HG03520 (cell line): ENCODE measurements around the gene GARRE1.
"Not testable (repeated sequence)": the region's sequence is repeated elsewhere in the genome, so short reads cannot be mapped to it uniquely, and the experiment has no call there.

Source experiments
- ATAC-seq: cut with Tn5 transposase; IDR thresholded peaks from one replicate; pipeline ENCODE4 v1.9.1; 2021; ENCODE audit warnings: mild to moderate bottlenecking, moderate library complexity; ENCODE audit not compliant: unreplicated experiment

The GARRE1 gene

DNA sequence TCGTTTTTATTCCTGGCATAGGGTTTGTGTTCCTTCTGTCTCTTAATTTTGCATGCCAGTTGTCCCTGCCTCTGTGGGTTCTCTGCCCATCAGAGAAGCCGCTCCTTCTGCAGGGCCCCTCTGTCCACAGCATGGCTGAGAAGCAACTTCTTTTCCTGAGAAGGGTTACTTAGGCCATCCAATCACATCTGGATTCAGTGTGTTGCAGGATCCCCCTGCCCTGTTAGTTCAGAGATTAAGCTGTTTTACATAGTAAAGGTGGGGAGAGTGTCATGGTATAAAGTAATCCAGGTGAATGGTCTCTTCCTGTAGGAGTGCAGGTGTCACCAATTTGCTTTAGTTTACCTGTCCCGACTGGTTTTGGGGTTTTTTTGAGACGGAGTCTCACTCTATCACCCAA, 22.9 kb upstream of the GARRE1 start:
- ATAC-seq = no peak

DNA sequence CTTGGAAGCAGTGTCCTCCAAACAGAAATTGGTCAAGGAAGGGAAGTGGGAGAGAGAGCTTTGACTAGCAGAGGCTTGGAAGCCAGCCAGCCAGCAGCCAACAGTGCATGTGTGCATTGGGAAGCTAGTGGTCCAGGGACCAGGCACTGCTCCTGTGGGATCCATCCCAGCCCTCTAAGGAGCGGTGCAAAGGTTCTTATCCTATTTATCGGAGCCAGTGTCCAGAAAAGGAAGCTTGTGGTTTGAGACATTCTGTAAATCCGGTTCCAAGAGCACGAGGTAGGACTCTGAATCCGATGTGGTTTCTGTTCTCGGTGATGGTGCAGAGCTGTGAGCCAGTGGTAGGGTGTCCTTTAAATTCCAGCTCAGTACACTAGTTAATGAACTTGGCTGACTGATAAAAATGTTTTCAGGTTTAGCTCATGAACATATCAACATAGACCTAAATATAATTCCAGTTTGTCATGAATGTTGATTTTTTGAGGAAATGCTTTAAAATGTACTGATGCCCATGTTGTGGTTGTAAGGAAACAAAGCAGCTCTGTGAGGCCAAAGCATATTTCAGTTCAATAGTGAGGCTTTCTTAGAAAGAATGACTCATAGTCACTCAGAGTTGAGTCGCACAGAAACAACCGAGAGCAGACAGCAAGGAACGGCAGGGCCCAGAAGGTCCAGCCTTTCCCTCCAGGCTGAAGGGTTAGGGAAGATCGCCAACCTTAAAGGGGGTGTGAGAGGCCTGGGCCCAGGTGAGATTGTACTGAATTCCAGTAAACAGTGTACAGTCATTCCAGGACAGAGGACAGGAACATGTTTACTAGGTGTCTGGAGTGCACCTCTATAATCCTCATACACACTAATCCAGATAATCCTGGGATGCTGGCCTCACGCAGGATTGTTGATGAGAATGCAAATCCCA, 21.5 kb upstream of the GARRE1 start:
- no peak for ATAC-seq

DNA sequence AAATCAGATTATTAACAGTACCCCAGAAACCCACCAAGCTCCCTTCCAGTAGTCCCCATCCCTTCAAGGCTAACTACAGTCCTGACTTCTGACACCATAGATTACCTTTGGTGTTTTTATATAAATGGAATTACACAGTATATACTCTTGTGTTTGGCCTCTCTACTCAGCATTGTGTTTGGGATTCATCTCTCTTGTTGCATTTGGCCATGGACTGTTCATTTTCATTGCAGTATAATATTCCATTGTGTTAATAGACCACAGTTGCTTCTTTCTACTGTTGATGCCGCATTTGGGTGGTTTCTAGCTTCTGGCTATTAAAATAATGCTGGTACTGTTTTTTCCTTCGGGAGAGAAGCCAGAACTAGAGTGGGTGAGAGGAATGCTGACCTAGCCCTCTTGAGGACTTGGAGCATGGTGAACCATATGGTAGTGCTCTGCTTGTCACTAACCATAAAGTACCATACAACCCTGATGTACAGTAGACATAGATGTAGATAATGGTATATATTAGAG, 18.9 kb upstream of the GARRE1 start:
- ATAC-seq = no peak

DNA sequence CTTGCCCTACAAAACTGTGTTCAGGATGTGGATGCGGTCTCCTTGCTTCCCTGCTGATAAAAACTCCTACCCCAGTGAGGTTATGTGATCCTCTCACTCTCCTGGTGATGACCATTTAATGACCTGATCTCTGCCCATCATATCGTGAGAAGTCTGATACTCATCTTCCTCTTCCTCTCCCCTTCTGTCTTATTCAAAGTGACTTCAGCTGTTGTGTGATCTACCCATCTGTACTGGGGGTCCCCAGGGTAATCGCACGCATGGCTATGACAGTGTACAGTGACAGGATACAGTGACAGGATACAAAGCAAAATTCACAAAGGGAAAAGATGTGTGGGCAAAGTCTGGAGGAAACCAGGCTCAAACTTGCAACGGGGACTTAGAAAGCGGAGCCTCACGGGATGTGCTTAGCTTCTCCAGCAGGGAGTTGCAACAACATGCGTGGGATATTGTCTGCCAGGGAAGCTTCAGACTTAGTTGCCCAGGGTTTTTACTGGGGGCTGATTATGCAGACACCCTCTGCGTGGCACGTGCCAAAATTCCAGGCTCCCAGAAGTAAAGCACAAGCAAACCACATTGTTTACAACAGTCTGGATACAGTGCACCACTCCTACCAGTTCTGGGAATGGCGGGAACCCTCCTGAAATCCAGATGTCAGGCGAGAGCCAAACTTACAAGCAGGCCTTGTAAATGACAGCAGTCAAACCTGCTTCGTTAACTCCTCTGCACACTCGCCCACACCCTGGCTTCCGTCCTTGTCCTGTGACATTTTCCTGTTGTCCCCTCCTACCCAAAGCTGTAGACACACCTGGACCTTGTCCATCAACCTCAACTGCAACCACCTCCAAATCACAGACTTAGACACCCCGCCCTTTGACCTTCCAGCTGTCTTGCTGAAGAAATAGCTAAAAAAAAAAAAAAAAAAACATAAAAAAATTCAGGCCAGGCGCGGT, 18.0 kb upstream of the GARRE1 start:
- no peak for ATAC-seq

DNA sequence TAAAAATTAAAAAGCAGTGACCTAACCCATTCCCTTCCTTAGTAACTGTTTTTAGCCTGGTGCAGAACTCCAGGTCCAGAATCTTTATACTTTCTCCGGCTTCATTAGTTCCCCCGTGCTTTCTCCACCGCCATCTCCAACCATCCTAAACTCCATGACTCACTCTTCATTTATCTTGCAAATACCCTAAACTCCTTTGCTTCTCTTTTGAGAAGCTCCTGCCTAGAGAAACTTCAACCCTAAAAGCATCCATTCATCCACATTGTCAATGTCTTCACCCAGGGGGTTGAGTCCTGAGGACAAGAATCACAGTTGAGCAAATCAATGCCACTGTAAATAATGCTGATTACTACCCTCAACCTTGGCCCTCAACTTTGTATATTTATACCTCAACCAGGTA, 17.1 kb upstream of the GARRE1 start:
- no peak for ATAC-seq

DNA sequence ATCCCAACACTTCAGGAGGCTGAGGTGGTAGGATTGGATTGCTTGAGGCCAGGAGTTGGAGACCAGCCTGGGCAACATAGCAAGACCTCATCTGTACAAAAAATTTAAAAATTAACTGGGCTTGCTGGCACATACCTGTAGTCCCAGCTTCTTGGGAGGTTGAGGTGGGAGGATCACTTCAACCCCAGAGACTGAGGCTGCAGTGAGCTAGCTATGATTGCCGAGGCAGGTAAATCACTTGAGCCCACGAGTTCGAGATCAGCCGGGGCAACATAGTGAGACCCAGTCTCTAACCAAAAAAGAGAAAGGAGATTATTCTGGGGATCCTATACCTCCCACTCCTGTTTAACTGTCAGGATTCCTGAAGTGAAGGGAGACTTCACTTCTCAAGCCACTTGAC, 16.4 kb upstream of the GARRE1 start:
- no peak for ATAC-seq

DNA sequence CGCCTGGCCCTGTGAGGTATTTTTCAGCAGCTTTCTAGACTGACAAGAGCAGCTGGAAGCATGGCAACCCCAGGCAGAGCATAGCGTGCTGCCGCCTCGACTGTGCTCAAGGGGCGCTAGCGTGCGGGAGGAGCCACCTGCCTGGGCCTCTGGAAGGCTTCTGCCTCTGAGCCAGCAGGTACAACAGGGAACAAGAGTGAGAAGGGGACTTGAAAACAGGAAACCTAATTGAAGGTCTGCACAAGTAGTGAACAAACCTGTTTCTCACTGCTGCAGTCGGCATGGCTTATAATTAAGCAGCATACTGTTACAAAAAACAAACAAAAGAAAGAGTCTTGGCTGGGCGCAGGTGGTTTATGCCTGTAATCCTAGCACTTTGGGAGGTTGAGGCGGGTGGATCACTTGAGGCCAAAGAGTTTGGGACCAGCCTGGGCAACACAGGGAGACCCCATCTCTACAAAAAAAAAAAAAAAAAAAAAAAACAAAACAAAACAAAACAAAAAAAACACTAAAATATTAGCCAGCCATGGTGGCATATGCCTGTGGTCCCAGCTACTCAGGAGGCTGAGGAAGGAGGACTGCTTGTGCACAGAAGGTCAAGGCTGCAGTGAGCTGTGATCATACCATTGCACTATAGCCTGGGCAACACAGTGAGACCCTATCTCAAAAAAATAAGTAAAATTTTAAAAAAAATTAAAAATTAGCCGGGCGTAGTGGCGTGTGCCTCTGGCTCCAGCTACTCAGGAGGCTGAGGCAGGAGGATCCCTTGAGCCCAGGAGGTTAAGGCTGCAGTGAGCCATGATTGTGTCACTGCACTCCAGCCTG, 12.6 kb upstream of the GARRE1 start:
- no peak for ATAC-seq

DNA sequence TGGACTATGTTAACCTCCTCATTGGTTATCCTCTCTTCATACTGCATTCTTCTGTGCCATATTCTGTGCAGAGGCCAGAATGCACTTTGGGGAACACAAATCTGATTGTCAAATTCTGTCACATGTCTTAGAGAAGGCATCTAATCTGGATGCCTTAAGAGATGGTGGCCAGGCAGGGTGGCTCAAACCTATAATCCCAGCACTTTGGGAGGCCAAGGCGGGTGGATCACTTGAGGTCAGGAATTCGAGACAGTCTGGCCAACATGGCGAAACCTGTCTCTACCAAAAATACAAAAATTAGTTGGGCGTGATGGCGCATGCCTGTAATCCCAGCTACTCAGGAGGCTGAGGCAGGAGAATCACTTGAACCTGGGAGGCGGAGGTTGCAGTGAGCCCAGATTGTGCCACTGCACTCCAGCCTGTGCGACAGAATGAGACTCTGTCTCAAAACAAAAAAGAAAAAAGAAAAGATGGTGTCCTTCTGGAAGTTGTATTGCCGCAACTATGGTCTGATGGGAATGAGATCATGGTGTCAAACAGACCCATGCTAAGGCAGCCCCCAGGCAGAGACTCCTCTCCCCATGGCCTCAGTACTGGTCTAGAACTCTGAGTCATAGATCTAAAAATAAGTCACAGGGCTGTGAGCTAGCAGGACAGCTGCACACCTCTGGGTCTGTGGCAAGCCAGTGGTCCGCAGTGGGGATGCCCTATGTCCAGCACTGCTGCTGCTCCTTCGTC, 11.0 kb upstream of the GARRE1 start:
- ATAC-seq = not testable (repeated sequence)

DNA sequence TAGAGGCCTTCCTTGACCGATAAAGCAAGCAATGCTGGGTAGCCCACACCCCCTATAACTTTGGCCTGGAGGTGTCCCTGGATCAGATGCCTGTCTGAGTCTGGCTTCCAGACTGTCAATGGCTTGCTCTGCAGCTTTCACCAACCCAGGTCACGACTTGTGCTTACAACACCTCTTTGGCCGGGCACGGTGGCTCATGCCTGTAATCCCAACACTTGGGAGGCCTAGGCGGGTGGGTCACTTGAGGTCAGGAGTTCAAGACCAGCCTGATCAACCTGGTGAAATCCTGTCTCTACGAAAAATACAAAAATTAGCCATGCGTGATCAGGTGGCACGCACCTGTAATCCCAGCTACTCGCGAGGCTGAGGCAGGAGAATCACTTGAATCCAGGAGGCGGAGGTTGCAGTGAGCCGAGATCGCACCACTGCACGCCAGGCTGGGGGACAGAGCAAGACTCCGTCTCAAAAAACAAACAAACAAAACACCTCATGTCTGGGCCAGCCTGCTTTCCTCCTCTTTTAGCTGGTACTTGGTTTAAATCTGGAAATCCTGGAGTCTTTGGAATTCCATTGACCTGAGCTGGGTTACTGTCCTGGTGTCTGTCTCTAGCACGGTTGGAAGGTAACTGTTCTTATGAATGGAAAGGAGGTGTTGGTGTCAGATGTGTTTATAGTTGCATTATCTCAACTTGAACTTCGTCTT, 10.3 kb upstream of the GARRE1 start:
- no peak for ATAC-seq

DNA sequence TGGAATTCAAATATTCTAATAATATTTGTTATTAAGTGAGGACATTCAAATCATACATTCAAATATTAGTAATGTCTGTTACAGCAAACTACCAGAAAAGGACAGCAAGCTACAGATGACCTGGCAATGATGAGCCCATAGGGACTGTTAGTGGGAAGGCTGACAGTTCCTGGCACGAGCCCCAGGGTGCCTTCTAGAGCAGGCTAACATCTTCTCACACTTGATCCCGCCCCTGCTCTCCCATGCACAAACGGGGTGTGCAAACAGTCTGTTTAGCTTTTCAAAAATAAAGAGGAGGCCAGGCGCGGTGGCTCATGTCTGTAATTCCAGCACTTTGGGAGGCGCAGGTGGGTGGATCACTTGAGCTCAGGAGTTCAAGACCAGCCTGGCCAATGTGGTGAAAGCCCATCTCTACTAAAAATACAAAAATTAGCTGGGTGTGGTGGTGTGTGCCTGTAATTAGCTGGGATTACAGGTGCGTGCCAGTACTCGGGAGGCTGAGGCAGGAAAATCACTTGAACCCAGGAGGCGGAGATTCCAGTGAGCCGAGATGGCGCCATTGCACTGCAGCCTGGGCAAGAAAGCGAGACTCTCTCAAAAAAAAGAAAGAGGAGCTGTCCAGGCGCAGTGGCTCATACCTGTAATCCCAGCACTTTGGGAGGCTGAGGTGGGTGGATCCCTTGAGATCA, 9.6 kb upstream of the GARRE1 start:
- no peak for ATAC-seq

DNA sequence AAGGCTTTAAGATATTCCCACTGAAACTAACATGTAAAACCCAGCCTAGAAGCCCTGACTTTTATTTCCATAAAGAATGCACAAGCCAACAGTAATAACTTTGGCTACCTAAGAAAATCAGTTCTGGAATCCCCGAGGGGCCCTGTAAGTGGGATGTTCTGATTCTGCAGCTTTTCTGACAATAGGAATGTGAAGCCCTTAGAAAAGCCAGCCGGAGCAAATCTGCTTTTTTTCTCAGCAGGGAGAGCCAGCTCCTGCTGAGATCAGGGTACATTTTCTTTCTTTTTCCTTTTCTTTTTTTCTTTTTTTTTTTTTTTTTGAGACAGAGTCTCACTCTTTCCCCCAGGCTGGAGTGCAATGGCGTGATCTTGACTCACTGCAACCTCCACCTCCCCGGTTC, 8.0 kb upstream of the GARRE1 start:
- no peak for ATAC-seq

DNA sequence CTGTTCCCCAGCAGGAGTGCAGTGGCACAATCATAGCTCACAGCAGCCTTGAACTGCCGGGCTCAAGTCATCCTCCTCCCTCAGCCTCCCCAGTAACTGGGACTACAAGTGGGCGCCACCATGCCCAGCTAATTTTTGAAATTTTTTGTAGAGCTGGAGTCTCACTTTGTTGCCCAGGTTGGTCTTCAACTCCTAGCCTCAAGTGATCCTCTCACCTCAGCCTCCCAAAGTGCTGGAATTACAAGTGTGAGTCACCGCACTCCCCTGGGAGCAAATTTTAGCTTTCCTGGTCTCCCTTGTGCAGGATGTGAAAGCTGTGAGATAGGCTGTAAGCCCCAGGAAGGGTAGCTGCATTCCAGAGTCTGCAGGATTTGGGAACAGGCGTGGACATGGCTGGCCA, 5.4 kb upstream of the GARRE1 start:
- no peak for ATAC-seq

DNA sequence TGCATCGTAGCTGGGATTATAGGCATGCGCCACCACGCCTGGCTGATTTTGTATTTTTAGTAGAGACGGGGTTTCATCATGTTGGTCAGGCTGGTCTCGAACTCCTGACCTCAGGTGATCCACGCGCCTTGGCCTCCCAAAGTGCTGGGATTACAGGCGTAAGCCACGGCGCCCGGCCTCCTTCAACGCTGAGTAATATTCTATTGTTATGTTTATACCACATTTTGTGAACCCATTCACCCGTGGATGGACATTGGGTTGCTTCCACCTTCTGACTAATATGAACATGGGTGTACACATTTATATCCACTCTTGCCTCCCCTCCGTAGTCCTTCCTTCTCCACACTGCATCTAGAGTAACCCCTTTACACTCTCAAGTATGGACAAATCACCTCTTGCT, 1.2 kb upstream of the GARRE1 start:
- not testable (repeated sequence) for ATAC-seq

DNA sequence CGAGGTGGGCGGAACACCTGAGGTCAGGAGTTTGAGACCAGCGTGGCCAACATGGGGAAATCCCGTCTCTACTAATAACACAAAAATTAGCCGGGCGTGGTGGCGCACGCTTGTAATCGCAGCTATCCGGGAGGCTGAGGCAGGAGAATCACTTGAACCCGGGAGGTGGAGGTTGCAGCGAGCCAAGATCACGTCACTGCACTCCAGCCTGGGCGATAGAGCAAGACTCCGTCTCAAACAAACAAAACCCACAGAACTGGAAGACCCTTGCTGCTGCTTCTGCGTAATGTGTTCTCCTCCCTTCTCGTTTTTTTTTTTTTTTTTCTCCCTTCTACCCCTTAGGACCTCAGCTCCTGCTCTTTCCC, 691 bp upstream of the GARRE1 start:
- ATAC-seq = not testable (repeated sequence)

DNA sequence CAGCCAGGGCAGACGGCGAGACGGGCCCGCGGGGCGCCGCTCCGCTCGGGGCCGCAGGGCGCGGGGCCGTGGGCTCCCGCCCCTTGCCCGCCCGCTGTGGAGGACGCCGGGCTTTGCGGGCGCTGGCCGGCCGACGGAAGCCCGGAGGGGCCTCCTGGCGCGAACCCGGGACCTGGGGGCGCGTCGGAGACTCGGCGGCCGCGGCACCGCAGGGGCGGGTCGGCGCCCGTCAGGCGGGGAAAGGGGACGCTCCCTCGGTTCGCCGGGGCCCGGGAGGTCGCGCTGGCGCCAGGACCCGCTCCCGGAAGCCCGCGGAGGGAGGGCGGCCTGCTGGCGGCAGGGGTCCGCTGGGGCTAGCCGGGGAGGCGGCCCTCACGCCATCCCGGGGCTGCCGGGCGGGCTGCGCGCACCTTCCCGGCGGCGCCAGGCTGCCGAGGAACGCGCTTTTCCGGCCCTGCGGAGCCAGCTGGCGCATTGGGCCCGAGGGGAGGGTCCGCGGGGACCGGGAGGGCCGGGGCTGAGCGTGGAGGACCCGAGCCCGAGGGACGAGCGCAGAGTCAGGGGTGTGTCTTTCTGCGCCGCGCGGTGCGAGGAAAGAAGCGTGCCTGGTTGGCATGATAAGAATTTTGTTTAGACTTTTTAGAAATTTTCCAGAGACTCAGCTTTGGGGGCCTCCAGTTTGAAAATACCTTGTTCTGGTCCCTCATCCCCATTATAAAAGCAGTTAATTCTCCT, 511 bp downstream of the GARRE1 start:
- peak; percentile 47 for ATAC-seq

DNA sequence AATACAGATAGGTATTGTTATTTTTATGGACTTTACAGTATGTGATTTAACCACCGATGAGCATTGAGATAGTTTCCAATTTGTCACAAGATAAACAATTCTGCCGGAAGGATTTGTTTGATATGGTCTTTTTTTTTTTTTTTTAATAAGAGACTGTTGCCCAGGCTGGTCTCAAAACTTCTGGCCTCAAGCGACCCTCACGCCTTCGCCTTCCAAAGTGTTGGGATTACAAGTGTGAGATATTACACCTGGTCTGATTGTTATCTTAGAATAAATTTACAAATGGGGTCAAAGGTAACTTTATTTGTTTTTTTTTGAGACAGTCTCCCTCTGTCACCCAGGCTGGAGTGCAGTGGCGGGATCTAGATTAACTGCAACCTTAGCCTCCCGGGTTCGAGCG, 1.2 kb downstream of the GARRE1 start:
- ATAC-seq = no peak

DNA sequence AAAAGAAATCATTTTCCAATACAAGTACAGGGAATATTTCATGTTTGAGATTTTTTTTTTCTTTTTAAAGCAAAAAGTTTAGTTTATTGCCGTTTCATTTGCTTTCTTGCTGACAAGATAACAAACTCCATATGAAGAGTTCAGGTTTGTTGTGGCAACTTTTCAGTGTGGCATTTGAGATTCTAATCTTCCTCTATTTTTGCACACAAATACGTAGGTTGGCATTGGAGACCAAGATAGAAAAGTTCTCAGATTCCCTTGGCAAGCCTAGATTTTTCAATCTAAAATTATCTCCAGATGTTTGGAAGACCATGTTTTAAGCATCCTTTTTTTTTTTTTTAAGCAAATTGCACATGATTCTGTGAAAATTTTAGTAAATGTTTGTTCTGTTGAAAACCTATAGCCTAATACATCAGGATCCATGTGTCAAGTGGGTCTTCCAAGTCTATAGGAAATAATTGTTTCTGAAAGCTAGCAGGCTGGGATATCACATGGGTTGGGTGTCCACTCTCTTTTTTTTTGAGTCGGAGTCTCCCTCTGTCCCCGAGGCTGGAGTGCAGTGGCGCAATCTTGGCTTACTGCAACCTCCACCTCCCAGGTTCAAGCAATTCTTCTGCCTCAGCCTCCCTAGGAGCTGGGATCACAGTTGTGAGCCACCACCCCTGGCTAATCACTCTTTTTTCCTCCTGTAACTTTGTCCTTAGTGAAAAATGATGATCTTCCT, 2.6 kb downstream of the GARRE1 start:
- no peak for ATAC-seq

DNA sequence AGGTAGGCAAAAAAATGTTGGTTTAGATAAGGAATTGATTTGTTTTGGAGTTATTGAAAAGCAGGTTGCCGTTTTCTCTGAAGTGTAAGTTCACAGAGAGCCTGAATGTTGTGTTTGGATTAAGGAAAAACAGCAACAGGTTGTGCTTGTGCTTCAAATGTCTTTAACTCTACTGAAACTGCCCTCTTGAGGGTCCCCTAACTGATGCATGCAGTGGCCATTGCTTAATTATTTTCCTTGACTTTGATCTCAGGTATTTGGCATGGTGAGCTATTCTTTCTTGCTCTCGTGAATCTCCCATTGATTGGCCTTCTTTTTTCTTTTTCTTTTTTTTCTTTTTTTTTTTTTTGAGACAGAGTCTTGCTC, 3.2 kb downstream of the GARRE1 start:
- no peak for ATAC-seq
